ENCODE results near the gene HACD1.
"Not testable (repeated sequence)": the region's sequence is repeated elsewhere in the genome, so short reads cannot be mapped to it uniquely, and the experiment has no call there.

The HACD1 gene

DNA sequence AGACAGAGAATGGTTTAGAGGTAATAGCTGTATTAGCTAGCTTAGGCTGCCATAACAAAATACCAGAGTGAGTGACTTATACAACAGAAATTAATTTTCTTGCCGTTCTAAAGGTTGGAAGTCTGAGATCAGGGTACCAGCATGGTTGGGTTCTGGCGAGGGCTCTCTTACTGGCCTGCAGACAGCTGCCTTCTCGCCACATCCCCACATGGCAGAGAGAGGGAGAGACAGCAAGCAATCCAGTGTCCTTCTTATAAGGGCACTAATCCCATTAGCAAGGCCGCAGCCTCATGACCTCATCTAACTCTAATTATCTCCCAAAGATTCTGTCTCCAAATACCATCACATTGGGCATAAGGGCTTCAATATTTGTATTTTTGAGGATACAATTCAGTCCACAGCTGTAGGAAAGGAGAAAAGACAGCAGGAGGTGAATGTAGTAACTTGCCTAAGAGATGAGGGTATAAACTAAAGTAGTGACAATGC is 23.2 kb upstream of the HACD1 start:
- no peak for DNase-seq

- DNase-seq = no peak
These were observed 20.7 kb upstream of the HACD1 start for GRCh38 chr10:17637869-17638268.

- no peak for DNase-seq
These were observed 16.2 kb upstream of the HACD1 start for GRCh38 chr10:17633353-17633752.

DNA sequence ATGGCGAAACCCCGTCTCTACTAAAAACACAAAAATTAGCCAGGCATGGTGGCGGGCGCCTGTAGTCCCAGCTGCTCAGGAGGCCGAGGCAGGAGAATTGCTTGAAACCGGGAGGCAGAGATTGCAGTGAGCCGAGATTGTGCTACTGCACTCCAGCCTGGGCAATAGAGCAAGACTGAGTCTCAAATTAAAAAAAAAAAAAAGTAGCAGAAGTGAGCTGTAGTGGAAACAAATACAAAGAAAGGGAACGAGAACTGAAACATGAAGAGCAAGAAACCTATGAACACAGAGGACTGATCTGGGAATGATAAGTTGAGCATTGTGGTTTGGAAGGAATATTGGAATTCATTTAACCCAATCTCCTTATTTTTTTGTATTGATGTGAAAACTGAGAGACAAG is 15.4 kb upstream of the HACD1 start:
- DNase-seq = not testable (repeated sequence)

DNA sequence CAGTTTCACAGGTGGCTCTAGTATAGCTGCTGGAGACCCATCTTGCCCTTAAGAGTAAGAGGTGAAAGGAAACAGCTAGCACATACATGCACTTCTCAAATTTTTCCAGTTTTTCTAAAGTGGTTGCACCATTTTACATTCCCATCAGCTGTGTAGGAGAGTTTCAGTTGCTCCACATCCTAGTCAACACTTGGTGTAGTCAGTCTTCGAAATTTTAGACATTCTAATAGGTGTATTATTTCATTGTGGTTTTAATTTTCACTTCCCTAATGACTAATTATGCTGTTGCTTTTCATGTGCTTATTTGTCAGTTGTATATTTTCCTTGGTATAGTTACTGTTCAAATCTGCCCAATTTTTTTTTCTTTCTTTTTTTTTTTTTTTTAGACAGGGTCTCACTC is 9.5 kb upstream of the HACD1 start:
- no peak for DNase-seq

DNA sequence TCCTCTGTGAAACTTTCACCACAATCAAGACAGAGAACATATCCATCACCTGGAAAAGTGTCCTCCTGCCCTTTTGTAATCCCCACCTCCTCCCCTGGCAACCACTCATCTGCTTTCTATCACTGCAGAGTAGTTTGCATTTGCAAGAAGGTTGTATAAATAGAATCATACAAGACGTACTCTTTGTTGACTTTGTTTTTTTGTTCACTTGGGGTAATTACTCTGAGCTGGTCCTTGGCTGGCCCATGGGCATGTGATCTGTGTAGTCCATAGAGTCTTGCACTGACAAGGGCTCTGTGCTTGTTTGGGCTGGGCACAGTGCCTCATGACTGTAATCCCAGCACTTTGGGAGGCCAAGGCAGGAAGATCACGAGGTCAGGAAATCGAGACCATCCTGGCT is 7.8 kb upstream of the HACD1 start:
- no peak for DNase-seq

DNA sequence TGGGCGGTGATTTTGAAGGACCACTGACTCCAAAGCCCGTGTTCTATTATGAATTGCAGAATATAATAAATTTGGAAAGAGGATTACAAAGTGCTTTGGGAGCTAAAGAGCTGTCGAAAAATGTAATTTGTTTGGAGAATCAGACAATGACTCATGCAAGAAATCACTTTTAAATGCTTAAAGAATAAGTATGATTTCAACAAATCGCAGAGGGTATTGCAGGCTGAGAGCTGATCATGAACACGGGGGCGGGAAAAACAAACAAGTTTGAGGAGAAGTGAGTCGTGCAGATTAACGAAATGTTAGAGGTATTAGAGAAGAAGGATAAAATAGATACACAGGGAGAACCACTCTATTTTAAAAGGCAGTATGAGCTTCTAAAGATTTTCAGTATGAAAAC is 4.9 kb upstream of the HACD1 start:
- DNase-seq = no peak

DNA sequence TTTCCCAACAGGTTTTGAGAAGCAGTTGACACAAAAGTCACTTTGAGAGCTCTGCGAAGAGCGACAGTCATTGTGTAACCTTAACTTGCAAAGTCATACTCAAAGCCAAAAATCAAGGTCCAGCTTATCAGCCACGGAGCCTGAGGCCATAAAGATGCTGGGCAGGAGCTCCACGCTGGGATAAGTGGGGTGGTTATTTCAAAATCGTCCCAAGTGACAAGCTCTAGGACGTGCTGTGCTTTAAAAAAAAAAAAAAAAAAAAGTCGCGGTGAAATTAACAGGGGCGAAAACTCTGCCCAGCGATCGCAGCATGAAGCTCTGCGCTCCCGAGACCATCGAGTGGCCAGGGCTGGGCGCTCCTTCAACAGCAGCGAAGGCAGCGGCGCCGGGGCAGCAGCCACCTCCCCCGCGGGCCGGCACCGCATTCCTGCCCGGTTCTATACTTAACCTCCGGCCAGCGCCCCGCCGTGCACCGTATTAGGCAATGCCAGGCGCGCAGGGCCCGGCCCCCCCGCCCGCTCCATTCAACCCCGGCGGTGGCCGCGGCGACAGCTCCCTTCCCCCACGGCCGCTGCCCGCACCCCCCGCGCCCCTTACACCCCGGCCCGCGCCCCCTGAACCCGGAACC is 657 bp downstream of the HACD1 start:
- no peak for DNase-seq

DNA sequence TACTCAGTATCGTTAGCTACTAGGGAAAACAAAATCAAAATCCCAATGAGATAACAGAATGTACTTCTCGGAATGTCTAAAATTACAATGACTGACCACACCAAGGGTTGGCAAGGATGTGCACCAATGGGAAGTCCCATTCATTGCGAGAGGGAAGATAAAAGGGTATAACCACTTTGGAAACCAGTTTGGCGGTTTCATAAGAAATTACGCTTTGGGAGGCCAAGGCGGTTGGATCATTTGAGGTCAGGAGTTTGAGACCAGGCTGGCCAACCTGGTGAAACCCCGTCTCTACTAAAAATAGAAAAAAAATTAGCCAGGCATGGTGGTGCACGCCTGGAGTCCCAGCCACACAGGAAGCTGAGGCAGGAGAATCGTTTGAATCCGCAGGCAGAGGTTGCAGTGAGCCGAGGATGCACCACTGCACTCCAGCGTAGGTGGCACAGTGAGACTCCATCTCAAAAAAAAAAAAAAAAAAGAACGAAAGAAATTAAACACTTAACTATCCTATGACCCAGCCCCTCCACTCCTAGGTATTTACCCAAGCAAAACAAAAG is 7.6 kb downstream of the HACD1 start:
- no peak for DNase-seq

DNA sequence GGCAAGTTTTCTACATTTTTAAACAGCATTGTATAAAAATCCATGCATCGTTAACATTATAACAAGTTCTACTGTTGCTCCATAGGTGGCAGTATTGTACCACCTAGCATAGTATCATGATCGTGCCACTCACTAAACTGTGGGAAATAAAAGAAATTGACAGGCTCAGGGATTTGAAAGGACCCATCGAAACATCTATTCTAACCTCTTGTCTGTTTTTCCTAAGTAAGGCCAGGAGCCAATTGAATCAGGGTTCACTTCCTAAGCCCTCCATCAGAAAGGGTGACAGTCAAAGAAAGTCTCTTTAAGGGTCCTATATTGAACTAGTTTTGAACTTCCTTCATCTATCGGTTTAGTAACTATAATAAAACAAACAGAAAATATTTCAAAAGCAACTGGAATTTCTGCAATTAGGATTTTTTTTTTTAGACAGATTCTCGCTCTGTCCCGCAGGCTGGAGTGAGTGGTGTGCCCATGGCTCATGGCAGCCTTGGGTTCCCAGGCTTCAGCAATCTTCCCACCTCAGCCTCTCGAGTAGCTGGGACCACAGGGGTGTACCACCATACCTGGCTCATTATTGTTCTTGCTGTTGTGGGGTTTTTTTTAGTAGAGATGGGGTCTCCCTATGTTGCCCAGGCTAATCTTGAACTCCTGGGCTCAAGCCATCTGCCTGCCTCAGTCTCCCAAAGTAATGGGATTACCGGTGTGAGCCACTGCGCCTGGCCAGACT is 9.4 kb downstream of the HACD1 start:
- DNase-seq = no peak

- DNase-seq = no peak
These were observed 10.1 kb downstream of the HACD1 start for GRCh38 chr10:17607060-17607459.

DNA sequence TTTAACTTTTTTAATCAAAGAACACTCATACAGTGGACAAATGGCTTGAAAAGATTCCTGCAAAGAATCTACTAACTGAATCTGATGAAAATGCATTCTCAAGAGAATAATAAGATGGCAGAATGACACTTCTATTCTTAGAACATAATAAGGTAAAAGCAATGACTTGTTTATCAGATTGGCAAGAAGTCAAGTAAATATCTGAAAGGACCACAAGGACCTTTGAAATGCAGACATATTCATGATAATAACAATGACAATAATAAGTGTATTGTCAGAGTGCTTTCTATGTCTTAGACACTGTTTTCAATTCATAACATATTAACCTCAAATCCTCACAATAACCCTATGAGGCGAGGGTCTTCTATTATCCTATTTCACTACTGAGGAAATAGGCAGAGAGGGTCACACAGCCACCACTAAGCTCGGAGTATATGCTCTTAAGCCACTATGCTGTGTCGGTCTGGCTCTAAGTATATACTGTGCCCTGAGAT is 10.6 kb downstream of the HACD1 start:
- DNase-seq = no peak

GRCh38 chr10:17605936-17606335 is 11.2 kb downstream of the HACD1 start:
- DNase-seq = no peak

GRCh38 chr10:17599089-17599488 is 18.1 kb downstream of the HACD1 start:
- no peak for DNase-seq

GRCh38 chr10:17597386-17597785 is 19.8 kb downstream of the HACD1 start:
- DNase-seq = no peak

- DNase-seq = no peak
These were observed 26.1 kb downstream of the HACD1 start for GRCh38 chr10:17590969-17591645.

GRCh38 chr10:17589316-17589715 is 27.9 kb downstream of the HACD1 start:
- DNase-seq = not testable (repeated sequence)

GRCh38 chr10:17588420-17588819 is 28.8 kb downstream of the HACD1 start:
- no peak for DNase-seq

DNA sequence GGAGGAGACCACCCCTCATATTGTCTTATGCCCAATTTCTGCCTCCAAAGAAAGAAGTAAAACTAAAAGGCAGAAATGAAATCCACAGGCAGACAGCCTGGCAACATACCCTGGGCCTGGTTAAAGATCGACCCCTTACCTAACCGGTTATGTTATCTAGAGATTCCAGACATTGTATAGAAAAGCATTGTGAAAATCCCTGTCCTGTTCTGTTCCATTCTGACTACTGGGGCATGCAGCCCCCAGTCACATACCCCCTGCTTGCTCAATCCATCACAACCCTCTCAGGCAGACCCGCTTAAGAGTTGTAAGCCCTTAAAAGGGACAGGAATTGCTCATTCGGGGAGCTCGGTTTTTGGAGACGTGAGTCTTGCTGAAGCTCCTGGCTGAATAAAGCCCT is 29.9 kb downstream of the HACD1 start:
- not testable (repeated sequence) for DNase-seq

DNA sequence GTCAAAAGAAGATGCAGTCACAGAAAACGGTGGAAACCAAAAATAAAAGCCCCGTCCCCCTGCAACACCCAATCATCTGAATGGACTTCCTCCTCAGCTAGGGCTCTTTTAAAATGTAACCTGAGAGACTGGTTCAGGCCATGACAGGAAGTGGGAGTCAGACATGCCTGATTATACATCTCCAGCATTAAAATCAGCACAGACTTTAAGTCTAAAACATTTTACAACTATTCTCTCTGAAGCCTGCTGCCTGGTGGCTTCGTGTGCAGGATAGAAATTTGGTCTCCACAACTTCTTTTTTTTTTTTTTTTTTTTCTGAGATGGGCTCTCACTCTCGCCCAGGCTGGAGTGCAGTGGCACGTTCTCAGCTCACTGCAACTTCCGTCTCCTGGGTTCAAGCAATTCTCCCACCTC is 30.3 kb downstream of the HACD1 start:
- no peak for DNase-seq

- DNase-seq = no peak
These were observed 32.2 kb downstream of the HACD1 start for GRCh38 chr10:17585016-17585415.

DNA sequence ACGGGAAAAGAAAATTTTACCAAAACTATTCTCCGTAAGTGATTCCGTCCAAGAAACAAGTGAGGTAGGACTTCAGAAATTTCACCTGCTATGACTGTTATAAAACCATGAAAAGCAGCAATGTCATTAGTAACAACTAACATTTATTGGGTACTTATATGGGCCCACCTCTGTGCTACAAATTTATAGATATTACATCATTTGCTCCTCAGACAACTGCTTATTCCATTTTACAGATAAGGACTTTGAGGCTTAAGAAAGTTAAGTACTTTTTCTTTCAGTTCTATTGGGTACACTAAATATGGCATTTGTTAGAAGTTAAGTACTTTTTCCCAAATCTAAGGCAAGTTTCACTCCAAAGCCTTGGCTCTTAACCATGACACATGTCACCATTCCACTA is 36.3 kb downstream of the HACD1 start:
- DNase-seq = no peak

DNA sequence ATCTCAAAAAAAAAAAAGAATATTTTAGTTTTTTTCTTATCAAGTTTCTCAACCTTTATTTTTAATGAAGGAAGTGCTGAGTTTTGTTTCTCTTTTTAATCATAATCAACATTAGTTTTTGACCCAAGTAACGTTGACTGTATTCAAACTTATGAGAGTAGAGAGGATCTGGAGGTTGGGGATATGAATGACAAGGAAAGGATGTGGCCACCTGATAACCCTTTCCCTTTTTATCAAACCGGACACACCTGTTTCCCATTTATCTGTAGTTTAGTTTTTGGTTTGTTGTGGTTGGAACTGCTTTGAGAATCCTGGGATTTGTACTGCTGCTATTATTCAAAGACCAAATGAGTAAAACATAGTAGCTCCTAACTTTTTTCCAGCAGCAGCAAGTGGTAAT is 38.6 kb downstream of the HACD1 start:
- no peak for DNase-seq

- DNase-seq = no peak
These were observed 40.4 kb downstream of the HACD1 start for GRCh38 chr10:17576768-17577167.

Data from NCI-H524 treated with DMSO at 0.1 percent for 48 hours (cell line).